ENCODE measurements around the gene AP3B1. TPM values are rescaled to one million over a fixed set of nuclear protein-coding genes. Genes with fewer than 3 reads are reported as not detected.

The AP3B1 gene
- total and polyA plus RNA-seq, 2 donors from 2014 or later: 49.3 to 53.2 TPM

GRCh38 chr5:77957931-77958521 is 336.5 kb downstream of the AP3B1 start:
- H3K36me3 ChIP-seq (ENCODE audit: control insufficient read depth in 2 of 3, insufficient read depth in 3 of 3, low read length in 3 of 3): no peaks in the 10 kb centered on the region
- DNase-seq: peak; percentile 50 to 60 (median 54)
- no peaks in the 10 kb centered on the region for H3K4me1 ChIP-seq (ENCODE audit: control insufficient read depth in 2 of 3, insufficient read depth in 2 of 3, low read depth in 1 of 3, low read length in 3 of 3)
- TF ChIP-seq, protein P1, sequence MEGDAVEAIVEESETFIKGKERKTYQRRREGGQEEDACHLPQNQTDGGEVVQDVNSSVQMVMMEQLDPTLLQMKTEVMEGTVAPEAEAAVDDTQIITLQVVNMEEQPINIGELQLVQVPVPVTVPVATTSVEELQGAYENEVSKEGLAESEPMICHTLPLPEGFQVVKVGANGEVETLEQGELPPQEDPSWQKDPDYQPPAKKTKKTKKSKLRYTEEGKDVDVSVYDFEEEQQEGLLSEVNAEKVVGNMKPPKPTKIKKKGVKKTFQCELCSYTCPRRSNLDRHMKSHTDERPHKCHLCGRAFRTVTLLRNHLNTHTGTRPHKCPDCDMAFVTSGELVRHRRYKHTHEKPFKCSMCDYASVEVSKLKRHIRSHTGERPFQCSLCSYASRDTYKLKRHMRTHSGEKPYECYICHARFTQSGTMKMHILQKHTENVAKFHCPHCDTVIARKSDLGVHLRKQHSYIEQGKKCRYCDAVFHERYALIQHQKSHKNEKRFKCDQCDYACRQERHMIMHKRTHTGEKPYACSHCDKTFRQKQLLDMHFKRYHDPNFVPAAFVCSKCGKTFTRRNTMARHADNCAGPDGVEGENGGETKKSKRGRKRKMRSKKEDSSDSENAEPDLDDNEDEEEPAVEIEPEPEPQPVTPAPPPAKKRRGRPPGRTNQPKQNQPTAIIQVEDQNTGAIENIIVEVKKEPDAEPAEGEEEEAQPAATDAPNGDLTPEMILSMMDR (IDR thresholded peaks at IDR 0.05; ENCODE audit: borderline replicate concordance, extremely low read depth, insufficient read depth): no peak
- H3K27ac ChIP-seq (ENCODE audit: low read depth in 2 of 2, low read length in 2 of 2): no peak overlapping the region
- H3K9ac ChIP-seq (ENCODE audit: low read length in 3 of 3): no peak overlapping the region
- no peaks in the 10 kb centered on the region for H3K9me3 ChIP-seq (ENCODE audit: control insufficient read depth in 2 of 3, insufficient read depth in 1 of 3, low read length in 3 of 3)
- intact Hi-C loops (cut with DNase I): no loop called here
- peaks cover 22% of the 10 kb centered on the region for H3K27me3 ChIP-seq (ENCODE audit: control insufficient read depth, insufficient read depth, low read length)
- no peak for FAIRE-seq
- peak overlapping the region in 2 of 3 donors; percentile 29 to 35 for H3K4me3 ChIP-seq (ENCODE audit: low read length in 3 of 3)

DNA sequence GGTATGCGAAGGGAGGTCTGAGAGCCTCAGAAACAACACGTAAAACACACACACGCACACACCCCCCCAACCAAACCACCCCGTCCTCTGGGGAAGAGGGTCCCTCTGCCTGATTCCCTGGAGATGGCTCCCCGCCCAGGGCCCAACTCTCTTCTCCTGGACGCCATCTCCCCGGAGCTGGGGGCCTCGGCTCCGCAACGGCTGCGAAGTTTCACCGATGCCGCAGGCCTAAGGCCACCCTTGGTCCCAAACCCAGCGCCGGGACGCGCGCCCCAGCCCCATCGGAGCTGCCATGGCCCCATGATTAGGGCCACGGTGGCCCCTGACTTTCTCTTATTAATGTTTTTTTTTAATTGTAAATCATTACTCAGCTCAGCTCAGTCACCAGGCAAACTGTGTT is 337.0 kb downstream of the AP3B1 start:
- TF ChIP-seq, protein P1 (IDR thresholded peaks at IDR 0.05; ENCODE audit: borderline replicate concordance, extremely low read depth, insufficient read depth): no peak
- H3K9me3 ChIP-seq (ENCODE audit: control insufficient read depth in 2 of 3, insufficient read depth in 1 of 3, low read length in 3 of 3): no peaks in the 10 kb centered on the region

GRCh38 chr5:77957081-77957480 is 337.4 kb downstream of the AP3B1 start:
- no peak for FAIRE-seq
- no peak for DNase-seq
- intact Hi-C loops (cut with DNase I): no loop called here
- Histone ChIP-seq H3K27ac (ENCODE audit: low read depth in 2 of 2, low read length in 2 of 2) (no peak overlapping the region), H3K9ac (ENCODE audit: low read length in 3 of 3) (no peak overlapping the region), H3K36me3 (ENCODE audit: control insufficient read depth in 2 of 3, insufficient read depth in 3 of 3, low read length in 3 of 3) (no peaks in the 10 kb centered on the region), H3K9me3 (ENCODE audit: control insufficient read depth in 2 of 3, insufficient read depth in 1 of 3, low read length in 3 of 3) (no peaks in the 10 kb centered on the region), H3K27me3 (ENCODE audit: control insufficient read depth, insufficient read depth, low read length) (peaks cover 22% of the 10 kb centered on the region), H3K4me3 (ENCODE audit: low read length in 3 of 3) (peak overlapping the region in 1 of 3 donors; percentile 35), H3K4me1 (ENCODE audit: control insufficient read depth in 2 of 3, insufficient read depth in 2 of 3, low read depth in 1 of 3, low read length in 3 of 3) (no peaks in the 10 kb centered on the region)
- TF ChIP-seq, protein P1 (IDR thresholded peaks at IDR 0.05; ENCODE audit: borderline replicate concordance, extremely low read depth, insufficient read depth): no peak

More for the DNA sequence above, 337.0 kb downstream of the AP3B1 start:
- FAIRE-seq (no peak), DNase-seq (peak in 4 of 5 donors; percentile 10 to 46 (median 30))
- no peaks in the 10 kb centered on the region for H3K4me1 ChIP-seq (ENCODE audit: control insufficient read depth in 2 of 3, insufficient read depth in 2 of 3, low read depth in 1 of 3, low read length in 3 of 3)
- no peak overlapping the region for H3K27ac ChIP-seq (ENCODE audit: low read depth in 2 of 2, low read length in 2 of 2)
- H3K4me3 ChIP-seq (ENCODE audit: low read length in 3 of 3): peak overlapping the region in 1 of 3 donors; percentile 35
- H3K9ac ChIP-seq (ENCODE audit: low read length in 3 of 3): no peak overlapping the region
- intact Hi-C loops (cut with DNase I): no loop called here
- peaks cover 22% of the 10 kb centered on the region for H3K27me3 ChIP-seq (ENCODE audit: control insufficient read depth, insufficient read depth, low read length)
- H3K36me3 ChIP-seq (ENCODE audit: control insufficient read depth in 2 of 3, insufficient read depth in 3 of 3, low read length in 3 of 3): no peaks in the 10 kb centered on the region

DNA sequence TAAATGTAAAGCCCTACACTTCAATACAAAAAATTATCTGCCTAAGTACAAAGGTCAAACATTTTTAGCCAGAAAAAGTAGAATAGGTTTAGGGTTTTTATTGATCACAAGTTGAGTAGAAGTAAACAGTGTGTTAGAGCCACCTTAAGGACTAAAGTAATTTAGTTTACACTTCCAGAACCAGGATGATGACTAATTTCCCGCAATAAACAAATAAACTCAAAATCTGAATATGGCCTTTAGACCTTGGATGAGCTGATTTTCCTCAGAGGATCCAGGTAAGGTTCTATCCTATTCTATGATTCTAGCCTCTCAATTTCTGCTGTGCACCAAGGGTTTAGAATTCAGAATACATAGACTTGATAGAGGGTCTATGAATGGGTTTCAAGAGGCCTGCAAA is 338.9 kb downstream of the AP3B1 start:
- FAIRE-seq: no peak
- H3K27me3 ChIP-seq (ENCODE audit: control insufficient read depth, insufficient read depth, low read length): peaks cover 19% of the 10 kb centered on the region
- no peak overlapping the region for H3K9ac ChIP-seq (ENCODE audit: low read length in 3 of 3)

More for the DNA sequence above, 338.9 kb downstream of the AP3B1 start:
- Histone ChIP-seq H3K36me3 (ENCODE audit: control insufficient read depth in 2 of 3, insufficient read depth in 3 of 3, low read length in 3 of 3) (no peaks in the 10 kb centered on the region), H3K9me3 (ENCODE audit: control insufficient read depth in 2 of 3, insufficient read depth in 1 of 3, low read length in 3 of 3) (no peaks in the 10 kb centered on the region), H3K27ac (ENCODE audit: low read depth in 2 of 2, low read length in 2 of 2) (no peak overlapping the region), H3K4me3 (ENCODE audit: low read length in 3 of 3) (no peak overlapping the region), H3K4me1 (ENCODE audit: control insufficient read depth in 2 of 3, insufficient read depth in 2 of 3, low read depth in 1 of 3, low read length in 3 of 3) (no peaks in the 10 kb centered on the region)
- no peak for DNase-seq
- TF ChIP-seq, protein P1 (IDR thresholded peaks at IDR 0.05; ENCODE audit: borderline replicate concordance, extremely low read depth, insufficient read depth): no peak
- intact Hi-C loops (cut with DNase I): no loop called here
